Calu3 (cell line): ENCODE data around the gene AMBRA1. TPM values are rescaled to one million over a fixed set of nuclear protein-coding genes. Genes with fewer than 3 reads are reported as not detected.

Experiments used
- BruUV-seq: library from RNA; stranded (reverse); fragments of 400-500 nt; replicated peaks from 2 replicates; lab custom pipeline; 2021; lab: Mats Ljungman, UMichigan
- CTCF ChIA-PET: fragments of 300-600 bp; sonication (Branson Sonifier 250); formaldehyde crosslinking; loops from one replicate; lab custom pipeline; 2022; ENCODE audit warnings: antibody characterized with exemption; lab: Charles Lee
- DNase-seq: peaks from one replicate; pipeline ENCODE4 v3.0.0; 2022
- H3K27ac Mint-ChIP-seq: one replicate; pipeline ENCODE4 v1.8.0; 2022; ENCODE audit warnings: mixed read lengths; ENCODE audit not compliant: unreplicated experiment
- H3K27me3 Mint-ChIP-seq: one replicate; pipeline ENCODE4 v1.8.0; 2022; ENCODE audit warnings: mixed read lengths; ENCODE audit not compliant: unreplicated experiment
- H3K36me3 Mint-ChIP-seq: one replicate; pipeline ENCODE4 v1.8.0; 2022; ENCODE audit warnings: mild to moderate bottlenecking, moderate library complexity, mixed read lengths; ENCODE audit not compliant: insufficient read depth, unreplicated experiment
- H3K4me1 Mint-ChIP-seq: one replicate; pipeline ENCODE4 v1.8.0; 2022; ENCODE audit warnings: mild to moderate bottlenecking, low read depth, mixed read lengths; ENCODE audit not compliant: unreplicated experiment
- H3K4me3 Mint-ChIP-seq: one replicate; pipeline ENCODE4 v1.8.0; 2022; ENCODE audit warnings: mild to moderate bottlenecking, low read depth, moderate library complexity, mixed read lengths; ENCODE audit not compliant: unreplicated experiment
- H3K9me3 Mint-ChIP-seq: one replicate; pipeline ENCODE4 v1.8.0; 2022; ENCODE audit warnings: low read depth, mixed read lengths; ENCODE audit not compliant: unreplicated experiment
- intact Hi-C: fragments of 100-400 bp; cut with micrococcal nuclease; formaldehyde crosslinking; loops from one replicate; pipeline ENCODE4 v1.10.0; 2022; ENCODE audit not compliant: unreplicated experiment
- total RNA-seq: library from RNA; stranded (reverse); gene quantifications from 2 replicates; pipeline ENCODE4 v1.2.3, GENCODE V29; 2022
- TF ChIP-seq, protein P1 (sequence below): fragments of 200-600 bp; IDR thresholded peaks from one replicate; pipeline ENCODE4 v1.8.0; 2022; ENCODE audit warnings: antibody characterized with exemption; ENCODE audit not compliant: unreplicated experiment

AMBRA1 gene
- total RNA-seq, 1 experiment from 2014 or later: 35.0 TPM

DNA sequence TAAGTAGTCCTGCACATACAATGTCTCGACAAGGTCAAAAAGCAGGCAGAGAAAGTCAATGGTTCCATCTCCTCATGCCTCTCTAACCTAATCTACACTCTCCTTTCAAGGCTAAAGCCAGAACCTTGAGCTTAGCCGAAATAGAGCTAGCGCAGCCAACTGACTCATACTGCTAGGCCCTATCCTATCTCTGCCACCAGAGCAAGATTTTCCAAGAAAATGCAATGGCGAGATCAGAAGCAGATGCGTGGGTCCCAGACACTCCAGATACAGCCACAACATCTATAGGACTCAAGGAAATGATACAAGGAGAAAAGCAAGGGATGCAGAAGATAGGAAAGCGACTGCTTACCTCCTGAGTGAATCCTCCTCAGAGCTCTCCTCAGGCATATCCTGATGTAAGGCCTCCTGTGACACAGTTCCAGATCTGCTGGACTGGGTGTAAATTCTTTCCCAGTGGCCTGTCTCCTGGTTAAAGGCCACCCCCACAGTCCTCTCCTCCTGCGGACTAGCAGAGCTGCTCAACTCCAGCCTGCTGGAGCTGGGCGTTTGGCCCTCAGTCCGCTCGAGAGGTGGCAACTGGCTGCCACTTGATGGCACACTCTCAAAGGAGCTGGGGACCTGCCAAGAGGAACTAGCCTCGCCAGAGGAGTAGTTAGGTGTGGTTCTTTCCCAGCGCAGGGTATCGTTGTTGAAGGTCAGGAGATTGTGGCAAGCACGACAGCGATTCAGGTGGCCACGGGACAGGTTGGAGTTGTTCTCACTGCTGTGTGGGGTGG, 52.0 kb downstream of the AMBRA1 start:
- TF ChIP-seq, protein P1, sequence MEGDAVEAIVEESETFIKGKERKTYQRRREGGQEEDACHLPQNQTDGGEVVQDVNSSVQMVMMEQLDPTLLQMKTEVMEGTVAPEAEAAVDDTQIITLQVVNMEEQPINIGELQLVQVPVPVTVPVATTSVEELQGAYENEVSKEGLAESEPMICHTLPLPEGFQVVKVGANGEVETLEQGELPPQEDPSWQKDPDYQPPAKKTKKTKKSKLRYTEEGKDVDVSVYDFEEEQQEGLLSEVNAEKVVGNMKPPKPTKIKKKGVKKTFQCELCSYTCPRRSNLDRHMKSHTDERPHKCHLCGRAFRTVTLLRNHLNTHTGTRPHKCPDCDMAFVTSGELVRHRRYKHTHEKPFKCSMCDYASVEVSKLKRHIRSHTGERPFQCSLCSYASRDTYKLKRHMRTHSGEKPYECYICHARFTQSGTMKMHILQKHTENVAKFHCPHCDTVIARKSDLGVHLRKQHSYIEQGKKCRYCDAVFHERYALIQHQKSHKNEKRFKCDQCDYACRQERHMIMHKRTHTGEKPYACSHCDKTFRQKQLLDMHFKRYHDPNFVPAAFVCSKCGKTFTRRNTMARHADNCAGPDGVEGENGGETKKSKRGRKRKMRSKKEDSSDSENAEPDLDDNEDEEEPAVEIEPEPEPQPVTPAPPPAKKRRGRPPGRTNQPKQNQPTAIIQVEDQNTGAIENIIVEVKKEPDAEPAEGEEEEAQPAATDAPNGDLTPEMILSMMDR: no peak
- H3K4me3 Mint-ChIP-seq: no peak overlapping the region
- no peaks in the 10 kb centered on the region for H3K9me3 Mint-ChIP-seq
- CTCF ChIA-PET: interaction anchor here (0.6 to 2.7 kb wide), 6 partner anchors 52 to 137 kb away, joined by 3 to 33 read pairs (median 4); partner anchors contain the start of genes AMBRA1, ATG13 and HARBI1
- H3K36me3 Mint-ChIP-seq: peaks cover 27% of the 10 kb centered on the region
- no TSS peak for BruUV-seq
- DNase-seq: peak; percentile 75
- H3K4me1 Mint-ChIP-seq: peaks cover 24% of the 10 kb centered on the region
- H3K27ac Mint-ChIP-seq: no peak overlapping the region
- no peaks in the 10 kb centered on the region for H3K27me3 Mint-ChIP-seq
- intact Hi-C loops: loop anchor here (1.0 kb wide), 1 partner anchor 76 kb away; the partner anchor contains the start of genes ATG13 and HARBI1

DNA sequence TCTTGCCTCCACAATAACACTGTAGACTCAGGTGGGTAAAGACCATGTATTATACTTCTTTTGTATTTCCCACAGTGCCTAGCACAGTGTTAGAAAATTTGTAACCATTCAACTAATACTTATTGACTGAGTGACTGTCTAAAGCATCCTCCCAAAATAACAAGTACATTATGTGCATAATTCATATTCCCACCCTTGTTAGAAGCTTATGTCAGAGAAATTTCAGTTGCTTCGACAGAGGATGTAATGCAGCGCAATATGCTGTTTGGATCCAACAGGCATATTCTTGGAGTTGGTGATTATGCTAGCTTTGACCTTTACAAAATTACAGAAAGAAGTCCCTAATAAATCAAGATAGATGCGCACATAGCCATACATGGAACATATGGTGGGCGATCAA, 53.0 kb downstream of the AMBRA1 start:
- intact Hi-C loops: no loop called here
- TF ChIP-seq, protein P1: no peak
- Mint-ChIP-seq H3K27ac (no peak overlapping the region), H3K36me3 (peaks cover 27% of the 10 kb centered on the region), H3K27me3 (no peaks in the 10 kb centered on the region), H3K9me3 (no peaks in the 10 kb centered on the region), H3K4me3 (no peak overlapping the region), H3K4me1 (peaks cover 24% of the 10 kb centered on the region)
- no TSS peak for BruUV-seq
- no peak for DNase-seq
- CTCF ChIA-PET: interaction anchor here (2.7 kb wide), 1 partner anchor 77 kb away, joined by 33 read pairs; the partner anchor contains the start of genes ATG13 and HARBI1

DNA sequence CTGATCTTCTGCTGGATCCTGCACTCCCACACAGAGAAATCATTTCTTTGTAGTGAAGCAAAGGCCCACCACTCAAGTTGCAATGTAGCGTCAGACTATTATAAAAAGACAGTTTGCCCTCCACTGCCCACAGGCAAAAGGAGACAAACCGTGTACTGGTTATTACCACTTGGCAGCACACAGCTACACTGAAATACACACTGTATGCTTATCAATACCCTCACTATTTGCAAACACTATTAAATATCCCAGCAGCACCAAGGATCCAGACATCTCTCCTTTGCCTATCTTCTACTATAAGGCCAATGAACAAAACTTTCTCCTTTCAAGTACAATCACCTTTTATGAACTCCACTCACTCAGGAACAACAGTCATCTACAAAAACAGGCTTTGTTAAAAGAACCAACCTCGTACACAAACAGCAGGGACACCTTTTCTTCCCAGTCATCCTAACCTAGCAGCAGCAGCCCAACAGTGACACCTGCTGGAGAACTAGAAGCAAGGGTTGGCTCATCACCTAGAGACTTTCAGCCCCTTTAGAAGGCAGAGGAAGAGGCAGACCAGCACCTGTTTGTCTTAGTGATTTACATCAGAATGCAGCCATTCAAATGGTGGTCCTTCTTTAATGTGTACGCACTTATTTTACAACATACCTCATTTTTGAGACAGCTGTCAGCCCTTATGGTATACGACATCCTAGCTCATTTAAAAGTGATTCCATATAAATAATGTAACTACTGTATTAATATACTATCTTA, 56.1 kb downstream of the AMBRA1 start:
- Mint-ChIP-seq H3K27ac (no peak overlapping the region), H3K4me3 (no peak overlapping the region)
- BruUV-seq: no TSS peak

DNA sequence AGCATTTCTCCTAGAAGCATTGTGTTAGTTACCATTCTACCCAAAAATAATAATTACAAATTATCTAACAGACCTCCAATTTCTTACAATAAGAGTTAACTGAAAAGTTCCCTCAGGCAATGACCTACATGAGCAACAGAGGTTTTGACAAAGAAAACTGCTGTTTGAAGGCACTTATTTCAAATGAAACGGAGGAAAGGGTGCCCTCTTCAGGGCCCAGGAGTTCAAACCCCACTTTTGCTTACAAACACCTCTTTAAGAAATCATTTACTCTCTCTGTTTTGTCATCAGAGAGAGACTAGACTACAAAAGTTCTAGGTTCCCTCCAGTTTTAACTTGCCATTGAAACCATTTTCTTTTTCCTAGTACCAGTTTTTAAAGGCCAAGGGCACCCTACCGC, 56.7 kb downstream of the AMBRA1 start:
- intact Hi-C loops: loop anchor here (5.0 to 10.0 kb wide), 3 partner anchors 45 to 292 kb away; no protein-coding TSS in a partner anchor
- no peak for DNase-seq
- Mint-ChIP-seq H3K36me3 (peaks cover 9% of the 10 kb centered on the region), H3K27ac (no peak overlapping the region), H3K9me3 (no peaks in the 10 kb centered on the region), H3K27me3 (no peaks in the 10 kb centered on the region), H3K4me3 (no peak overlapping the region), H3K4me1 (peaks cover 20% of the 10 kb centered on the region)
- CTCF ChIA-PET: no interaction called here
- BruUV-seq: no TSS peak
- TF ChIP-seq, protein P1: no peak

More for the DNA sequence above, 56.1 kb downstream of the AMBRA1 start:
- intact Hi-C loops: loop anchor here (5.0 to 10.0 kb wide), 3 partner anchors 45 to 293 kb away; no protein-coding TSS in a partner anchor
- CTCF ChIA-PET: interaction anchor here (0.8 kb wide), 1 partner anchor 17 kb away, joined by 3 read pairs; no protein-coding TSS in a partner anchor
- H3K9me3 Mint-ChIP-seq: no peaks in the 10 kb centered on the region
- DNase-seq: peak; percentile 71
- H3K4me1 Mint-ChIP-seq: peaks cover 26% of the 10 kb centered on the region
- peaks cover 14% of the 10 kb centered on the region for H3K36me3 Mint-ChIP-seq
- TF ChIP-seq, protein P1: peak; percentile 69
- no peaks in the 10 kb centered on the region for H3K27me3 Mint-ChIP-seq
